T-cell (primary cell): ENCODE measurements around the gene ROPN1L. TPM values are rescaled to one million over a fixed set of nuclear protein-coding genes. Genes with fewer than 3 reads are reported as not detected.

Source experiments
- ATAC-seq, 4 experiments: fragments of 200-7000 bp in 3 of 4; fragments of 150-1000 bp in 1 of 4; cut with Tn5 transposase; replicated peaks in 1 of 4; 1 replicate in 3 of 4; 2 replicates in 1 of 4; pipeline ENCODE4 v1.10.0; 2021; ENCODE audit warnings: moderate library complexity in 3 of 4, mild to moderate bottlenecking in 2 of 4, moderate number of reproducible peaks in 1 of 4
- CTCF ChIA-PET, 2 donors: fragments of 300-600 bp; sonication (Branson Sonifier 250); formaldehyde crosslinking; loops; one replicate each; lab custom pipeline; 2022; ENCODE audit warnings: antibody characterized with exemption in 2 of 2; lab: Charles Lee
- POLR2A ChIA-PET, 2 donors: fragments of 300-600 bp; sonication (Branson Sonifier 250); formaldehyde crosslinking; loops; one replicate each; lab custom pipeline; 2022; ENCODE audit warnings: antibody characterized with exemption in 2 of 2; lab: Charles Lee
- DNase-seq, 35 experiments: peaks; one replicate each; pipeline versions ENCODE4 v3.0.0 to v3.0.0-alpha.2; 2013 to 2023
- H3K27ac ChIP-seq: one replicate; pipeline ENCODE4 v1.5.1; 2013; ENCODE audit warnings: low read length
- H3K27me3 ChIP-seq, 2 experiments: replicated peaks in 1 of 2; 1 replicate in 1 of 2; 2 replicates in 1 of 2; pipeline versions ENCODE4 v1.6.1 to v1.7.0; 2013; ENCODE audit warnings: low read length in 1 of 2, mixed read lengths in 1 of 2; ENCODE audit not compliant: control insufficient read depth in 2 of 2, insufficient read depth in 2 of 2; ENCODE audit errors: extremely low read depth in 1 of 2
- H3K36me3 ChIP-seq, 2 donors: 1 replicate in 1 of 2; 2 replicates in 1 of 2; pipeline versions ENCODE4 v1.6.1 to v1.7.0; 2013; ENCODE audit warnings: low read length in 1 of 2; ENCODE audit not compliant: control insufficient read depth in 2 of 2, insufficient read depth in 1 of 2; ENCODE audit errors: extremely low read depth in 1 of 2
- H3K4me1 ChIP-seq, 2 experiments: 1 replicate in 1 of 2; 2 replicates in 1 of 2; pipeline versions ENCODE4 v1.6.1 to v1.7.0; 2013; ENCODE audit warnings: low read length in 2 of 2, mixed read lengths in 1 of 2; ENCODE audit not compliant: insufficient read depth in 2 of 2, control insufficient read depth in 1 of 2; ENCODE audit errors: extremely low read depth in 1 of 2
- H3K4me3 ChIP-seq, 2 donors: 1 replicate in 1 of 2; 2 replicates in 1 of 2; pipeline versions ENCODE4 v1.5.1 to v1.7.0; 2013; ENCODE audit warnings: mild to moderate bottlenecking in 2 of 2, low read length in 1 of 2, moderate library complexity in 1 of 2; ENCODE audit not compliant: control insufficient read depth in 1 of 2; ENCODE audit errors: extremely low read depth in 1 of 2
- H3K9me3 ChIP-seq: 2 replicates; pipeline ENCODE4 v1.7.0; 2013
- H3K27ac Mint-ChIP-seq, 2 donors: one replicate each; pipeline ENCODE4 v1.8.0; 2020 to 2021; ENCODE audit warnings: mild to moderate bottlenecking in 2 of 2, mixed read lengths in 2 of 2
- H3K27me3 Mint-ChIP-seq, 2 donors: one replicate each; pipeline ENCODE4 v1.8.0; 2021 to 2022; ENCODE audit warnings: mixed read lengths in 2 of 2
- H3K36me3 Mint-ChIP-seq: one replicate; pipeline ENCODE4 v1.8.0; 2021; ENCODE audit warnings: mixed read lengths
- H3K4me1 Mint-ChIP-seq, 3 donors: one replicate each; pipeline ENCODE4 v1.8.0; 2020 to 2022; ENCODE audit warnings: mixed read lengths in 3 of 3, mild to moderate bottlenecking in 1 of 3
- H3K4me3 Mint-ChIP-seq, 3 donors: one replicate each; pipeline ENCODE4 v1.8.0; 2020 to 2022; ENCODE audit warnings: mild to moderate bottlenecking in 3 of 3, mixed read lengths in 3 of 3, moderate library complexity in 3 of 3
- H3K9me3 Mint-ChIP-seq, 3 donors: one replicate each; pipeline ENCODE4 v1.8.0; 2020 to 2022; ENCODE audit warnings: mixed read lengths in 3 of 3
- WGBS: methylation state at CpG from one replicate; pipeline ENCODE4 v1.1.5; 2013; ENCODE audit warnings: missing lambda C conversion rate; ENCODE audit not compliant: insufficient coverage; 5-methylcytosine and 5-hydroxymethylcytosine counted together
- total RNA-seq, 35 experiments: library from RNA in 6 of 35; stranded (reverse) in 6 of 35; fragments of 120-200 nt in 1 of 35; gene quantifications; one replicate each; pipeline versions ENCODE4 v1.2.1 to v1.2.4 and lab custom pipeline; 2013 to 2026

The ROPN1L gene
- total RNA-seq, 5 donors from 2014 or later (not counting 1 experiment from before 2014, with no cell fraction given): 0.61 to 1.5 (median 0.95) TPM

GRCh38 chr5:10463566-10463965 lies 21.9 kb downstream of the ROPN1L start:
- H3K4me1 Mint-ChIP-seq: peaks cover 4 to 9% (median 5%) of the 10 kb centered on the region in 3 donors
- Histone ChIP-seq H3K4me1 (no peaks in the 10 kb centered on the region), H3K9me3 (no peaks in the 10 kb centered on the region), H3K4me3 (no peak overlapping the region), H3K36me3 (no peaks in the 10 kb centered on the region), H3K27me3 (peaks cover 0 to 15% of the 10 kb centered on the region in 2 experiments), H3K27ac (no peak overlapping the region)
- H3K27me3 Mint-ChIP-seq: peaks cover 0 to 4% of the 10 kb centered on the region in 2 donors
- ChIA-PET POLR2A (no interaction called here), CTCF (no interaction called here)
- H3K4me3 Mint-ChIP-seq: no peak overlapping the region
- DNase-seq: no peak
- 84% methylated on average over 6 of the region's 6 CpGs for WGBS
- no peak overlapping the region for H3K27ac Mint-ChIP-seq
- no peak for ATAC-seq
- H3K9me3 Mint-ChIP-seq: no peaks in the 10 kb centered on the region
- peaks cover 6% of the 10 kb centered on the region for H3K36me3 Mint-ChIP-seq

DNA sequence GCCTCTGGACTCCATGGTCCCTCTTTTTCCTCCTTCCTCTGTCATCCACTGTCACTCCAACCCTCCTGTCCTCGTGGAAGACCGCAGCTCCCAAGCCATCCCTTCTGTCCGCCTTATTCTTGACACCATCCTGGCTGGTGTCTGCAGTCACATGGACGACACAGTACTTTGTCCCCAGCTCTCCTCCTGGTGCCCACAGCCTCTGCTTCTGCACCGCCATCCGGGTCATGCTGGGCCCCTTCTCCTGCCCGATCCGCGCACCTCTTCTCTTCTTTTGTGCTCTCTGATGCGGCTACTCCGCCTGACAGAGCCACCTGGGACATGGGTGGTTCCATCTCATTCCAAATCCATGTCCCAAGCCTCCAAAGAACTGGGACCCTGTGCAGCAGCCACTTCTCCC lies 22.5 kb downstream of the ROPN1L start:
- WGBS: 91% methylated on average over 11 of the region's 11 CpGs
- CTCF ChIA-PET: no interaction called here
- H3K4me1 Mint-ChIP-seq: peaks cover 4 to 9% (median 5%) of the 10 kb centered on the region in 3 donors
- Histone ChIP-seq H3K4me3 (no peak overlapping the region), H3K27ac (no peak overlapping the region), H3K4me1 (no peaks in the 10 kb centered on the region), H3K27me3 (peaks cover 0 to 15% of the 10 kb centered on the region in 2 experiments), H3K36me3 (no peaks in the 10 kb centered on the region), H3K9me3 (no peaks in the 10 kb centered on the region)
- POLR2A ChIA-PET: no interaction called here
- peaks cover 6% of the 10 kb centered on the region for H3K36me3 Mint-ChIP-seq
- no peak overlapping the region for H3K27ac Mint-ChIP-seq
- no peak overlapping the region for H3K4me3 Mint-ChIP-seq
- H3K27me3 Mint-ChIP-seq: peaks cover 0 to 4% of the 10 kb centered on the region in 2 donors
- H3K9me3 Mint-ChIP-seq: no peaks in the 10 kb centered on the region
- ATAC-seq (no peak), DNase-seq (no peak)

DNA sequence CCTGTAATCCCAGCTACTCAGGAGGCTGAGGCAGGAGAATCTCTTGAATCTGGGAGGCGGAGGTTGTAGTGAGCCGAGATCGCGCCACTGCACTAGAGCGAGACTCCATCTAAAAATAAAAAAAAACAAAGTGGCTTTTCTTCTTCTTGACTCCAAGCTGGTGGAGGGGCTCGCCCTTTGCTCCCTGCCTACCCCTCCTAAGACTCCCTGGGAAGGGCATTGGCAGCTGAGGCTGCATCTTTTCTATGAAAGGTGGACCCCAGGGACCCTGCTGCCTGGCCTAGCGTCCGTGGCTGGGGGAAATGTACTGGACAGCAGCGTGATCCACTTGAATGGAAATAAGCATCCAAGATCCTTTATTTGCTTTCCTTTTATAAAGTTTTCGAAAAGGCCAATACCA lies 24.0 kb downstream of the ROPN1L start:
- H3K27me3 Mint-ChIP-seq: peaks cover 0 to 4% of the 10 kb centered on the region in 2 donors
- Histone ChIP-seq H3K27ac (no peak overlapping the region), H3K9me3 (no peaks in the 10 kb centered on the region), H3K4me1 (no peaks in the 10 kb centered on the region), H3K36me3 (no peaks in the 10 kb centered on the region), H3K4me3 (no peak overlapping the region), H3K27me3 (peaks cover 0 to 21% of the 10 kb centered on the region in 2 experiments)
- H3K27ac Mint-ChIP-seq: no peak overlapping the region
- WGBS: 96% methylated on average over 4 of the region's 10 CpGs
- CTCF ChIA-PET: interaction anchor here in 1 of 2 donors (0.6 kb wide), 1 partner anchor 229 kb away, joined by 3 read pairs; no protein-coding TSS in a partner anchor
- DNase-seq: no peak
- H3K36me3 Mint-ChIP-seq: peaks cover 6% of the 10 kb centered on the region
- POLR2A ChIA-PET: no interaction called here
- no peak overlapping the region for H3K4me3 Mint-ChIP-seq
- no peak for ATAC-seq
- no peaks in the 10 kb centered on the region for H3K9me3 Mint-ChIP-seq
- H3K4me1 Mint-ChIP-seq: peaks cover 4 to 7% (median 5%) of the 10 kb centered on the region in 3 donors

- Histone ChIP-seq H3K9me3 (no peaks in the 10 kb centered on the region), H3K36me3 (no peaks in the 10 kb centered on the region), H3K4me3 (no peak overlapping the region), H3K27ac (no peak overlapping the region), H3K27me3 (peaks cover 0 to 23% of the 10 kb centered on the region in 2 experiments), H3K4me1 (no peaks in the 10 kb centered on the region)
- H3K27me3 Mint-ChIP-seq: peaks cover 0 to 4% of the 10 kb centered on the region in 2 donors
- no peaks in the 10 kb centered on the region for H3K9me3 Mint-ChIP-seq
- H3K4me3 Mint-ChIP-seq: no peak overlapping the region
- peaks cover 6% of the 10 kb centered on the region for H3K36me3 Mint-ChIP-seq
- peaks cover 4 to 7% (median 5%) of the 10 kb centered on the region in 3 donors for H3K4me1 Mint-ChIP-seq
- ATAC-seq (no peak), DNase-seq (no peak)
- POLR2A ChIA-PET: no interaction called here
- CTCF ChIA-PET: no interaction called here
- H3K27ac Mint-ChIP-seq: no peak overlapping the region
- 81% methylated on average over 13 of the region's 17 CpGs for WGBS
Observed at GRCh38 chr5:10466446-10467073, 24.9 kb downstream of the ROPN1L start.

- peaks cover 4 to 7% (median 5%) of the 10 kb centered on the region in 3 donors for H3K4me1 Mint-ChIP-seq
- POLR2A ChIA-PET: no interaction called here
- peaks cover 0 to 4% of the 10 kb centered on the region in 2 donors for H3K27me3 Mint-ChIP-seq
- CTCF ChIA-PET: no interaction called here
- Histone ChIP-seq H3K27me3 (peaks cover 0 to 23% of the 10 kb centered on the region in 2 experiments), H3K27ac (no peak overlapping the region), H3K9me3 (no peaks in the 10 kb centered on the region), H3K4me3 (no peak overlapping the region), H3K36me3 (no peaks in the 10 kb centered on the region), H3K4me1 (no peaks in the 10 kb centered on the region)
- ATAC-seq (peak in 1 of 4 experiments; percentile 19), DNase-seq (no peak)
- no peaks in the 10 kb centered on the region for H3K9me3 Mint-ChIP-seq
- WGBS: 63% methylated on average over 13 of the region's 21 CpGs
- H3K27ac Mint-ChIP-seq: no peak overlapping the region
- peaks cover 9% of the 10 kb centered on the region for H3K36me3 Mint-ChIP-seq
- no peak overlapping the region for H3K4me3 Mint-ChIP-seq
Observed at GRCh38 chr5:10467281-10468198, 25.9 kb downstream of the ROPN1L start.

DNA sequence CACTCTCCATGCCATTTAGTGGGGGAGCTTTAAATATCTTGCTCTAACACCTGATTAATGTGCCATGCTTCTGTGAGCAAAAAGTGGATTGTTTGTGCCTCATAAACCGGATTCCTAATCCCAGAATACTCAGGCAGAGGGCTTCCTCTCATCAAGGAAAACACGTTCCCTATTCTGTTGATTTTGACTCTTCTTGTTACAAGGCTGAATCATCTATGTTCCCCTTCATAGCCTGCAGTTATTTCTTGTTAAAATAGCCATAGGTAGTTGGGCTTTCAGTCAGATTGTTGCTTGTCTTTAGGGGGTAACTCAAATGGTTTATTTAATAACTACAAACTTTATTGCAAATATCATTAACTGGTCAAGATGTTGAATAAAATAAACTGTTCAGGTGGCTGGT lies 26.6 kb downstream of the ROPN1L start:
- no peaks in the 10 kb centered on the region for H3K9me3 ChIP-seq
- no peak overlapping the region for H3K27ac Mint-ChIP-seq
- peaks cover 4 to 7% (median 5%) of the 10 kb centered on the region in 3 donors for H3K4me1 Mint-ChIP-seq
- H3K27me3 ChIP-seq: peaks cover 0 to 22% of the 10 kb centered on the region in 2 experiments
- no peaks in the 10 kb centered on the region for H3K4me1 ChIP-seq
- no CpG with 5 or more reads among the region's 2 CpGs for WGBS
- ATAC-seq (no peak), DNase-seq (no peak)
- peaks cover 0 to 4% of the 10 kb centered on the region in 2 donors for H3K27me3 Mint-ChIP-seq
- no peak overlapping the region for H3K27ac ChIP-seq
- no peaks in the 10 kb centered on the region for H3K9me3 Mint-ChIP-seq
- H3K36me3 ChIP-seq: no peaks in the 10 kb centered on the region
- peaks cover 9% of the 10 kb centered on the region for H3K36me3 Mint-ChIP-seq
- no peak overlapping the region for H3K4me3 Mint-ChIP-seq
- CTCF ChIA-PET: no interaction called here
- H3K4me3 ChIP-seq: no peak overlapping the region
- POLR2A ChIA-PET: no interaction called here
